Suprapubic skin (tissue), 4 donors: Measurements from ENCODE around the gene VARS1.
"Not testable (repeated sequence)": the region's sequence is repeated elsewhere in the genome, so short reads cannot be mapped to it uniquely, and the experiment has no call there.

Experiments
- CTCF ChIP-seq, 2 donors: fragments of 200-600 bp in 1 of 2; fragments of 450-650 bp in 1 of 2; sonication (generic) in 1 of 2; IDR thresholded peaks; one replicate each; pipeline ENCODE4 v1.5.1; 2016 to 2019; ENCODE audit warnings: antibody characterized with exemption in 2 of 2, mild to moderate bottlenecking in 1 of 2, moderate library complexity in 1 of 2
- EP300 ChIP-seq: sonication (generic); formaldehyde crosslinking; IDR thresholded peaks from one replicate; pipeline ENCODE4 v1.6.1; 2017; ENCODE audit warnings: antibody characterized with exemption
- POLR2A ChIP-seq, 2 donors: fragments of 450-650 bp; IDR thresholded peaks; one replicate each; pipeline ENCODE4 v1.6.1; 2017; ENCODE audit warnings: antibody characterized with exemption in 2 of 2, mild to moderate bottlenecking in 2 of 2, moderate library complexity in 2 of 2
- POLR2AphosphoS5 ChIP-seq, 3 donors: sonication (generic); formaldehyde crosslinking; IDR thresholded peaks; one replicate each; pipeline ENCODE4 v1.6.1; 2017; ENCODE audit warnings: antibody characterized with exemption in 3 of 3

GRCh38 chr6:31793927-31794245 is 1.7 kb downstream of the VARS1 start:
- TF ChIP-seq POLR2A (IDR thresholded peaks at IDR 0.05); CTCF (IDR thresholded peaks at IDR 0.05); EP300; POLR2AphosphoS5 (IDR thresholded peaks at IDR 0.05): not testable (repeated sequence)
